GM12878 (cell line): ENCODE results near the gene NBR1. TPM values are rescaled to one million over a fixed set of nuclear protein-coding genes. Genes with fewer than 3 reads are reported as not detected.

ENCODE experiments used
- polyA plus RNA-seq, 11 experiments: library from polyadenylated mRNA; depleted of rRNA in 4 of 11; unstranded in 6 of 11; stranded (reverse) in 5 of 11; fragments of >200 nt; fragmentation: Nextera tagmentation in 4 of 11; fragmentation: Illumina TruSeq in 1 of 11; extraction: Ambion mirVana in 4 of 11; extraction: Trizol in 1 of 11; gene quantifications; 1 replicate in 1 of 11; 2 replicates in 10 of 11; pipeline versions ENCODE4 v1.2.1 to v1.2.3, GENCODE V29; 2011 to 2016; ENCODE audit warnings: inconsistent platforms in 2 of 11, missing spikeins in 2 of 11, low read depth in 1 of 11
- small RNA-seq: library from RNA; depleted of rRNA; stranded (forward); fragments of <200 nt; gene quantifications from one replicate; pipeline ENCODE3, GENCODE V24; 2014
- total RNA-seq, 4 experiments: library from RNA; depleted of rRNA in 3 of 4; stranded (reverse); fragments of >200 nt in 3 of 4; fragmentation: Illumina TruSeq in 1 of 4; extraction: Trizol in 1 of 4; gene quantifications; 2 replicates each; pipeline versions ENCODE4 v1.2.1 to v1.2.3, GENCODE V29; 2013 to 2021

The NBR1 gene
- total and polyA plus RNA-seq, 10 of the 15 experiments (the other 5 are each of a cell fraction or from before 2014, with no cell fraction given), result 3.5 to 55.2 (median 28.2) TPM

Small RNA genes lying within 50 kb of the gene (small RNA-seq; reads per million reads assigned to genes)
- gene AC060780.2 (not detected), gene AC060780.3 (not detected), gene AC135721.1 (not detected), gene RF00004 (not detected), gene RNU2-1 (not detected)

Other genes with a start within 250 kb of the NBR1 start
Only the 7 nearest of the 12 such genes appear.
- gene IFI35, start 164.4 kb upstream of the NBR1 start, total RNA-seq (2014; rRNA removed), result 80.0 and 81.1 TPM in 2 replicates
- gene IFI35, start 164.4 kb upstream of the NBR1 start, total RNA-seq (2014; rRNA removed; fragmentation: Illumina TruSeq; extraction: Trizol), result 30.7 and 35.5 TPM in 2 replicates
- gene IFI35, start 164.4 kb upstream of the NBR1 start, total RNA-seq (2021), result 61.3 and 63.8 TPM in 2 replicates
- 50.9 and 66.8 TPM in 2 replicates for gene IFI35, start 164.4 kb upstream of the NBR1 start, polyA plus RNA-seq (2011; rRNA removed)
- 25.6 and 57.7 TPM in 2 replicates for gene IFI35, start 164.4 kb upstream of the NBR1 start, polyA plus RNA-seq (2014; fragmentation: Illumina TruSeq; extraction: Trizol)
- 10 to 100 TPM; 18.4 to 24.4 TPM for gene IFI35, start 164.4 kb upstream of the NBR1 start, polyA plus RNA-seq (2014; fragmentation: Nextera tagmentation; extraction: Ambion mirVana)
- 69.8 and 81.6 TPM in 2 replicates for gene IFI35, start 164.4 kb upstream of the NBR1 start, polyA plus RNA-seq (2014; rRNA removed)
- 10 to 100 TPM; 82.9 to 92.2 TPM for gene IFI35, start 164.4 kb upstream of the NBR1 start, polyA plus RNA-seq (2016; fragmentation: Nextera tagmentation; extraction: Ambion mirVana)
- gene VAT1, start 148.8 kb upstream of the NBR1 start, total RNA-seq (2014; rRNA removed), result 6.5 and 8.6 TPM in 2 replicates
- 4.8 and 5.0 TPM in 2 replicates for gene VAT1, start 148.8 kb upstream of the NBR1 start, total RNA-seq (2014; rRNA removed; fragmentation: Illumina TruSeq; extraction: Trizol)
- 15.7 and 19.8 TPM in 2 replicates for gene VAT1, start 148.8 kb upstream of the NBR1 start, total RNA-seq (2021)
- gene VAT1, start 148.8 kb upstream of the NBR1 start, polyA plus RNA-seq (2011; rRNA removed), result 7.6 and 17.4 TPM in 2 replicates
- gene VAT1, start 148.8 kb upstream of the NBR1 start, polyA plus RNA-seq (2014; fragmentation: Illumina TruSeq; extraction: Trizol), result 5.0 and 8.6 TPM in 2 replicates
- 1 to 10 TPM; 6.0 to 7.8 TPM for gene VAT1, start 148.8 kb upstream of the NBR1 start, polyA plus RNA-seq (2014; fragmentation: Nextera tagmentation; extraction: Ambion mirVana)
- gene VAT1, start 148.8 kb upstream of the NBR1 start, polyA plus RNA-seq (2014; rRNA removed), result 6.4 and 7.0 TPM in 2 replicates
- 1 to 10 TPM; 7.0 to 9.0 TPM for gene VAT1, start 148.8 kb upstream of the NBR1 start, polyA plus RNA-seq (2016; fragmentation: Nextera tagmentation; extraction: Ambion mirVana)
- not detected in 2 replicates for gene RND2, start 146.0 kb upstream of the NBR1 start, total RNA-seq (2014; rRNA removed)
- not detected in 2 replicates for gene RND2, start 146.0 kb upstream of the NBR1 start, total RNA-seq (2014; rRNA removed; fragmentation: Illumina TruSeq; extraction: Trizol)
- not detected in 2 replicates for gene RND2, start 146.0 kb upstream of the NBR1 start, total RNA-seq (2021)
- 0.01 and 0.03 TPM in 2 replicates for gene RND2, start 146.0 kb upstream of the NBR1 start, polyA plus RNA-seq (2011; rRNA removed)
- 0.01 TPM in 1 of 2 replicates, not detected in the other for gene RND2, start 146.0 kb upstream of the NBR1 start, polyA plus RNA-seq (2014; fragmentation: Illumina TruSeq; extraction: Trizol)
- gene RND2, start 146.0 kb upstream of the NBR1 start, polyA plus RNA-seq (2014; fragmentation: Nextera tagmentation; extraction: Ambion mirVana), result not detected
- 0.03 TPM in 1 of 2 replicates, not detected in the other for gene RND2, start 146.0 kb upstream of the NBR1 start, polyA plus RNA-seq (2014; rRNA removed)
- under 1 TPM; 0.04 to 0.05 TPM for gene RND2, start 146.0 kb upstream of the NBR1 start, polyA plus RNA-seq (2016; fragmentation: Nextera tagmentation; extraction: Ambion mirVana)
- 51.8 and 54.4 TPM in 2 replicates for gene BRCA1, start 45.9 kb upstream of the NBR1 start, total RNA-seq (2014; rRNA removed)
- 43.1 and 45.7 TPM in 2 replicates for gene BRCA1, start 45.9 kb upstream of the NBR1 start, total RNA-seq (2014; rRNA removed; fragmentation: Illumina TruSeq; extraction: Trizol)
- gene BRCA1, start 45.9 kb upstream of the NBR1 start, total RNA-seq (2021), result 38.7 and 39.5 TPM in 2 replicates
- 43.6 and 56.6 TPM in 2 replicates for gene BRCA1, start 45.9 kb upstream of the NBR1 start, polyA plus RNA-seq (2011; rRNA removed)
- 44.8 and 45.1 TPM in 2 replicates for gene BRCA1, start 45.9 kb upstream of the NBR1 start, polyA plus RNA-seq (2014; fragmentation: Illumina TruSeq; extraction: Trizol)
- gene BRCA1, start 45.9 kb upstream of the NBR1 start, polyA plus RNA-seq (2014; fragmentation: Nextera tagmentation; extraction: Ambion mirVana), result 10 to 100 TPM; 16.8 to 17.4 TPM
- gene BRCA1, start 45.9 kb upstream of the NBR1 start, polyA plus RNA-seq (2014; rRNA removed), result 32.1 and 40.2 TPM in 2 replicates
- 10 to 100 TPM; 54.9 to 71.2 TPM for gene BRCA1, start 45.9 kb upstream of the NBR1 start, polyA plus RNA-seq (2016; fragmentation: Nextera tagmentation; extraction: Ambion mirVana)
- gene TMEM106A, start 40.7 kb downstream of the NBR1 start, total RNA-seq (2014; rRNA removed), result 7.9 and 8.9 TPM in 2 replicates
- gene TMEM106A, start 40.7 kb downstream of the NBR1 start, total RNA-seq (2014; rRNA removed; fragmentation: Illumina TruSeq; extraction: Trizol), result 8.0 and 9.3 TPM in 2 replicates
- gene TMEM106A, start 40.7 kb downstream of the NBR1 start, total RNA-seq (2021), result 14.6 and 18.7 TPM in 2 replicates
- 8.7 and 13.9 TPM in 2 replicates for gene TMEM106A, start 40.7 kb downstream of the NBR1 start, polyA plus RNA-seq (2011; rRNA removed)
- gene TMEM106A, start 40.7 kb downstream of the NBR1 start, polyA plus RNA-seq (2014; fragmentation: Illumina TruSeq; extraction: Trizol), result 9.0 and 11.5 TPM in 2 replicates
- gene TMEM106A, start 40.7 kb downstream of the NBR1 start, polyA plus RNA-seq (2014; fragmentation: Nextera tagmentation; extraction: Ambion mirVana), result 1 to 10 TPM; 2.3 to 2.6 TPM
- 9.3 and 13.1 TPM in 2 replicates for gene TMEM106A, start 40.7 kb downstream of the NBR1 start, polyA plus RNA-seq (2014; rRNA removed)
- 10 to 100 TPM in 1 of 2 experiments, 1 to 10 TPM in 1; 8.8 to 14.1 TPM for gene TMEM106A, start 40.7 kb downstream of the NBR1 start, polyA plus RNA-seq (2016; fragmentation: Nextera tagmentation; extraction: Ambion mirVana)
- gene CCDC200, start 57.4 kb downstream of the NBR1 start, total RNA-seq (2014; rRNA removed), result not detected in 2 replicates
- not detected in 2 replicates for gene CCDC200, start 57.4 kb downstream of the NBR1 start, total RNA-seq (2014; rRNA removed; fragmentation: Illumina TruSeq; extraction: Trizol)
- not detected in 2 replicates for gene CCDC200, start 57.4 kb downstream of the NBR1 start, total RNA-seq (2021)
- gene CCDC200, start 57.4 kb downstream of the NBR1 start, polyA plus RNA-seq (2011; rRNA removed), result not detected in 2 replicates
- not detected in 2 replicates for gene CCDC200, start 57.4 kb downstream of the NBR1 start, polyA plus RNA-seq (2014; fragmentation: Illumina TruSeq; extraction: Trizol)
- gene CCDC200, start 57.4 kb downstream of the NBR1 start, polyA plus RNA-seq (2014; fragmentation: Nextera tagmentation; extraction: Ambion mirVana), result 1 to 10 TPM in 1 of 2 experiments, under 1 TPM in 1; 0.46 to 2.3 TPM
- gene CCDC200, start 57.4 kb downstream of the NBR1 start, polyA plus RNA-seq (2014; rRNA removed), result not detected in 2 replicates
- gene CCDC200, start 57.4 kb downstream of the NBR1 start, polyA plus RNA-seq (2016; fragmentation: Nextera tagmentation; extraction: Ambion mirVana), result 1 to 10 TPM; 3.2 to 3.9 TPM
- not detected in 2 replicates for gene RNU2-1, start 62.8 kb downstream of the NBR1 start, total RNA-seq (2014; rRNA removed)
- gene RNU2-1, start 62.8 kb downstream of the NBR1 start, total RNA-seq (2014; rRNA removed; fragmentation: Illumina TruSeq; extraction: Trizol), result not detected in 2 replicates
- 9,631 and 10,813 TPM in 2 replicates for gene RNU2-1, start 62.8 kb downstream of the NBR1 start, total RNA-seq (2021)
- gene RNU2-1, start 62.8 kb downstream of the NBR1 start, polyA plus RNA-seq (2011; rRNA removed), result not detected in 2 replicates
- gene RNU2-1, start 62.8 kb downstream of the NBR1 start, polyA plus RNA-seq (2014; fragmentation: Illumina TruSeq; extraction: Trizol), result not detected in 2 replicates
- gene RNU2-1, start 62.8 kb downstream of the NBR1 start, polyA plus RNA-seq (2014; fragmentation: Nextera tagmentation; extraction: Ambion mirVana), result not detected
- not detected in 2 replicates for gene RNU2-1, start 62.8 kb downstream of the NBR1 start, polyA plus RNA-seq (2014; rRNA removed)
- 10 to 100 TPM; 17.5 to 17.7 TPM for gene RNU2-1, start 62.8 kb downstream of the NBR1 start, polyA plus RNA-seq (2016; fragmentation: Nextera tagmentation; extraction: Ambion mirVana)